IPS DF 19.7 (cell line): Measurements from ENCODE around the gene WDR86.

ENCODE experiments used
- DNase-seq: peaks from one replicate; pipeline ENCODE4 v3.0.0-alpha.2; 2013; ENCODE audit warnings: low read depth, low spot score

WDR86 gene

DNA sequence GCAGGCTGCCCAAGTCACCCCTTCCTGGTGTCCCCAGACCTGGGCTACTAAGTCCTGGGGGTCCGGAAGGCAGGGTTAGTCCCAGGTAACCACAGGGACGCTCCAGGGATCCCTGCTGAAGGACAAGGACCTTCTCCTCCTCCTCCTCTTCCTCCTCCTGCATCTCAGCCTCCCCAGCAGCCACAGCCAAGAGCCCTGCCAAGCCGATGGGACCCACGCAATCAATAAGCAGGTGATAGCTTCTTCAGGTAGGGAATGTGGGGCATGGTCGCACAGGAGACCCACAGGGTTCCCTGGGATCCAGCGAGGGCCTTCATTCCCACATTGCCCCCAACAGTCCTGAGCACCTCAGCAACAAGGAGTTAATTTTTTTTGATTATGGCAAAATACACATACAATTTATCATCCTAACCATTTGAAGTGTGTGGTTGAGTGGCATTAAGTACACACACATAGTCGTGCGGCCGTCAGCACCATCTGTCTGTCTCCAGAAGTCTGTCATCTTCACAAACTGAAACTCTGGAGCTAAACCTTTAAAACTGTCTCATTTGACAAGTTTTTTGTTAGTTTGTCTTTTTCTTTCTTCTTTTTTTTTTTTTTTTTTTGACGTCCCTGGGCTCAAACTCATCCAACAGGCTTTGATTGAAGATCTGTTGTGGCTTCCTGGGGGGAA is 18.0 kb upstream of the WDR86 start:
- DNase-seq = no peak

- DNase-seq = no peak
These were observed 17.3 kb upstream of the WDR86 start for GRCh38 chr7:151426904-151427704.

DNA sequence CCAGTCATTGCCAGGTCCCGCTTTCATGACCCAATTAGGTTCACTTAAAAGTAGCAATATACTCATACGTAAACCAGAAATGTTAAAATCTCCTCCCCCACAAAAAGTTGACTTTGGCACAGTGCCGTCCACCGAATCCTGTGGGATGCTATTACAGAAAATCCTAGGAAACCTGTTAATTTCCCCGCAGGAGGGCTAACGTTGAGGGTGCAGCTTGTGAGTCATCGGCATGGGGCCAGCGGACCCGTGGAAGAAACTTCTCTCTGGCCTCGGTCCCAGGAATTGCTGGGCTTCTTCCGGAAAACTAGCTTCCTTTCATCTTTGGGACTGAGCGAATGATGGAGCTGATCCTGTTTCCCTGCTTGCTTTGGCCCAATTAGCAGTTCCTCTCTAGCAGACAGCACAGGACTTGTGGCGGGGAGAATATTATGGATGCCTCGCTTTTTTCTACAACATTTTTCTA is 16.6 kb upstream of the WDR86 start:
- DNase-seq = no peak

GRCh38 chr7:151425670-151426440 is 16.0 kb upstream of the WDR86 start:
- DNase-seq = no peak

GRCh38 chr7:151424799-151425198 is 15.0 kb upstream of the WDR86 start:
- DNase-seq = no peak

- no peak for DNase-seq
These were observed 14.1 kb upstream of the WDR86 start for GRCh38 chr7:151423936-151424335.

GRCh38 chr7:151423226-151423625 is 13.4 kb upstream of the WDR86 start:
- no peak for DNase-seq

- no peak for DNase-seq
These were observed 12.4 kb upstream of the WDR86 start for GRCh38 chr7:151422212-151422611.

- no peak for DNase-seq
These were observed 10.3 kb upstream of the WDR86 start for GRCh38 chr7:151420144-151420543.

GRCh38 chr7:151416941-151417315 is 7.1 kb upstream of the WDR86 start:
- DNase-seq = no peak

- peak; percentile 40 for DNase-seq
These were observed 6.5 kb upstream of the WDR86 start for GRCh38 chr7:151416112-151416940.

GRCh38 chr7:151415375-151416105 is 5.7 kb upstream of the WDR86 start:
- DNase-seq = no peak

GRCh38 chr7:151413241-151413640 is 3.4 kb upstream of the WDR86 start:
- no peak for DNase-seq

GRCh38 chr7:151412318-151412717 is 2.5 kb upstream of the WDR86 start:
- DNase-seq = no peak

DNA sequence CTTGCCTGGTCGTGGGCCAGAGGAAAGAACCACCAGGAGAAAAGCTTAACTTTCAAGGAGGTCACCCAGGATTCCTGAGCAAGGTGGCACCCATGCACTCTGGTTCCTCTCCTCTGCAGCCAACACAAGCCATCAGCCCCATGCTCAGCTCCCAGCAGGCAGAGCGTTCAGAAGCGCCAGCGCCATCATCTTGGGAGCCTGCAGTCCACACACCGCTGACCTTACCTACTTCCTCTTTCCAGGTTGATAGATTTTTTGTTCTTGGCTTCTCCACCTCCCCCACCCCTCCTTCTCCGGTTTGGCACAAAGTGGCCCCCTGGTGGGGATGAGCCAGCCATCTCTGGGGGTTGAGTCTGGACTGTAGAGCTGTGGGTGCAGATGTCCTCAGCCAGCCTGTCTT is 1.7 kb upstream of the WDR86 start:
- no peak for DNase-seq

DNA sequence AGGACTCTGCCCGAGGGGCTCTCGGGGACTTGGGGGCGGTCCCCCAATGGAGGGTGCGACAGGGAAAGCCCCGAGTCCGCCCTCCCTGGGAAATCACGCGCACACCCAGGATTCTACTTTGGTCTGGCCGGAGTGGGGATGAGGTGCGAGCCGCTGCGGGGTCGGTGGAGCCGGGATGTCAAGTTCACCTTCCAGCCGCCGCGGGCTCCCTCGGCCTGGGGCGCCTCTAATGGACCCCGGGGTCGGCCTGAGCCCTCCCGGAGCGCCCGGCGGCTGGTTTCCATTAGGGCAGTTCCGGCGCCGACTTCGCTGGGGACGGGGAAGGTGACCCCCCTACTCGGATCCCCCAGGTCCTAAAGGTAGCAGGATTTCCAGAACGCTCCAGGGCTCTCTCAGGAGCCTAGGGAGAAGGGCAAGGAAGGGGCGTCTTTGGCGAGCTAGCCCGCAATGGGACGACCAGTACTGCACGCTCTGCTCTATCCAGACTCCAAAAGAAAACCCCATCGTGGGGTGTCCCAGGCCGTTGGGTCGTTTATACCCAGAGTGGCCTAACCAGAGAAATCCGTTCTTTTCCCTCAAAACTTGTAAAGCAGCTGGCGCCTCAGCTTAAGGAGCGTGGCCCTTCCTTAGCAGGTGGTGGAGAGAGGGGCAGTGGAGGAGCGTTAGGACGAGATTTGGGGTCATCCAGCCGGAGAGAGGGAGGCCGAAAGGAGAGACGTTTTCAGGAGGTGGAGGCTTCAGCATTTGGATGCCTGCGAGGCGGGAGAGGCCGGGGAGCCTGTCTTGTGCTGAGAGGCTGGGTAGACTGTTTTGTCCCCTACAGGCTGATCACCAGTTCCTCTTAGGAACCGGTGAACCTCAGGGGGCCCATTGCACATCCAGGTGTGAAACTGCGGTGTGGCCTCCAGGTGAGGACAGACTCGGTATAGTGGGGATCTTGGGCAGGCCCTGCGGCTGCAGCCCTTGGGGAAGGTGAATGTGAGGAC is 860 bp upstream of the WDR86 start:
- DNase-seq = peak; percentile 40

DNA sequence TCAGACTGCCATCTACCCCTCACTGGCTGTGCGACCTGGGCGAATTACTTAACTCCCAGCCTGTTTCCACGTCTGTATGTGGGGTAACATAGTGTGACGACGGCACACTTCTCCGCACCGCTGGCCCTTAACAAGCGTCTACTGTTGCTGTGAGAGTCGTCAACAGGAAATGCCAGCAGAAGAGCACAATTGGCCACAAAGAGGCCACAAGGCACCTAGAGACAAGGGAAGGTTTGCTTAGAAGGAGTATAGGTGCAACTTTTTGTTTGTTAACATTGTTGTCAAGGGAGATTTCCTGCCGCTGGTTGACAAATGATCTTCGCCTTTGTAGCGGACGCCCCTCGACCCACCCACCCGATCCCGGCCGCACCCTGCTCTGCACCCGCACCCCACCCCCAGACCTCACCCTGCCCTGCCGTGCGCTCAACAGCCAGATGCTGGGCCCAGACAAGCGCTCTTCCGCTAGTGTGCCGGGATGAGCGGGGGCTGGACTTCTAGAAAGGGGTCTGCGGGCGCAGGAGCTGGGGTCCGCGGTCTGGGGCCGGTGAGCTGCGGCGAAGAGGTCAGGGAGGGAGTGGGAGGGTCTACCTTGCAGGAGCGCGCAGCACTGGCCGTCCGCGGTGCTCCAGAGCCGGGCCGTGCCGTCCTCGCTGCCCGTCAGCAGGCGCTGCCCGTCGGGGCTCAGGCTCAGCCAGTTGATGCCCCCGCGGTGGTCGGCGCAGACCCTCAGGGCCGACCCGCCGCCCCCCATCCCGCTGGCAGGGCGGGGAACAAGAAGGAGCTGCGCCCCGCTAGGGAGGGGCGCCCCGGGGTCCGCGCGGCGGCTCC is 785 bp downstream of the WDR86 start:
- peak; percentile 42 for DNase-seq

GRCh38 chr7:151408498-151408838 is 1.4 kb downstream of the WDR86 start:
- DNase-seq = no peak
